Neural progenitor cell (in vitro differentiated cells): ENCODE results near the gene KCNK3. TPM values are rescaled to one million over a fixed set of nuclear protein-coding genes. Genes with fewer than 3 reads are reported as not detected.

Source experiments
- DNase-seq: peaks from one replicate; pipeline ENCODE4 v3.0.0-alpha.2; 2016; ENCODE audit warnings: low spot score
- H2AFZ ChIP-seq: fragments of 200-600 bp; sonication (generic); replicated peaks from 2 replicates; pipeline ENCODE4 v1.6.1; 2016; ENCODE audit warnings: antibody characterized with exemption
- H3F3A ChIP-seq: fragments of 200-600 bp; sonication (generic); 2 replicates; pipeline ENCODE4 v1.6.1; 2016; ENCODE audit warnings: antibody characterized with exemption, low read depth
- H3K27ac ChIP-seq: fragments of 200-600 bp; sonication (generic); 2 replicates; pipeline ENCODE4 v1.5.1; 2016; ENCODE audit warnings: mild to moderate bottlenecking
- H3K27me3 ChIP-seq: fragments of 200-600 bp; sonication (generic); 2 replicates; pipeline ENCODE4 v1.6.1; 2016; ENCODE audit warnings: mild to moderate bottlenecking, moderate library complexity
- H3K36me3 ChIP-seq: fragments of 200-600 bp; sonication (generic); 2 replicates; pipeline ENCODE4 v1.5.1; 2016
- H3K4me1 ChIP-seq: fragments of 200-600 bp; sonication (generic); 2 replicates; pipeline ENCODE4 v1.6.1; 2016; ENCODE audit warnings: mixed run types
- H3K4me2 ChIP-seq: fragments of 200-600 bp; sonication (generic); 2 replicates; pipeline ENCODE4 v1.6.1; 2016
- H3K4me3 ChIP-seq: fragments of 200-600 bp; sonication (generic); 2 replicates; pipeline ENCODE4 v1.5.1; 2016
- H3K79me2 ChIP-seq: fragments of 200-600 bp; sonication (generic); 2 replicates; pipeline ENCODE4 v1.6.1; 2016; ENCODE audit warnings: low read depth
- H3K9ac ChIP-seq: fragments of 200-600 bp; sonication (generic); 2 replicates; pipeline ENCODE4 v1.6.1; 2016
- H3K9me3 ChIP-seq: fragments of 200-600 bp; sonication (generic); 2 replicates; pipeline ENCODE4 v1.5.1; 2016; ENCODE audit warnings: low read depth
- H4K20me1 ChIP-seq: fragments of 200-600 bp; sonication (generic); 2 replicates; pipeline ENCODE4 v1.6.1; 2016; ENCODE audit warnings: low read depth
- H3K27ac Mint-ChIP-seq: 3 replicates; pipeline ENCODE4 v1.8.0; 2021; ENCODE audit warnings: mixed read lengths
- H3K27me3 Mint-ChIP-seq: 2 replicates; pipeline ENCODE4 v1.8.0; 2022; ENCODE audit warnings: low read depth, mild to moderate bottlenecking, inconsistent platforms, moderate library complexity, mixed read lengths; ENCODE audit not compliant: insufficient read depth
- H3K36me3 Mint-ChIP-seq: 3 replicates; pipeline ENCODE4 v1.8.0; 2021; ENCODE audit warnings: mixed read lengths
- H3K4me1 Mint-ChIP-seq: 3 replicates; pipeline ENCODE4 v1.8.0; 2021; ENCODE audit warnings: mixed read lengths
- H3K4me3 Mint-ChIP-seq: 3 replicates; pipeline ENCODE4 v1.8.0; 2021; ENCODE audit warnings: mild to moderate bottlenecking, moderate library complexity, mixed read lengths
- H3K9me3 Mint-ChIP-seq: 3 replicates; pipeline ENCODE4 v1.8.0; 2020; ENCODE audit warnings: mixed read lengths
- CTCF ChIP-seq: fragments of 200-600 bp; sonication (generic); IDR thresholded peaks from 2 replicates; pipeline ENCODE4 v1.5.1; 2017; ENCODE audit warnings: antibody characterized with exemption, mild to moderate bottlenecking
- EZH2 ChIP-seq: fragments of 200-600 bp; sonication (generic); IDR thresholded peaks from 2 replicates; pipeline ENCODE4 v1.6.1; 2017; ENCODE audit warnings: antibody characterized with exemption, mild to moderate bottlenecking, moderate library complexity
- EZH2phosphoT487 ChIP-seq: fragments of 200-600 bp; sonication (generic); IDR thresholded peaks from 2 replicates; pipeline ENCODE4 v1.6.1; 2017; ENCODE audit warnings: antibody characterized with exemption
- total RNA-seq: library from RNA; depleted of rRNA; stranded (reverse); fragments of >200 nt; gene quantifications from 2 replicates; pipeline ENCODE4 v1.2.3, GENCODE V29; 2015; ENCODE audit warnings: low replicate concordance

The KCNK3 gene
- total RNA-seq, 1 donor from 2014 or later = not detected

- TF ChIP-seq CTCF = no peak
- Histone ChIP-seq H2AFZ (no peak overlapping the region), H3K27me3 (no peaks in the 10 kb centered on the region), H3F3A (no peaks in the 10 kb centered on the region), H3K36me3 (no peaks in the 10 kb centered on the region), H3K4me2 (no peak overlapping the region), H4K20me1 (no peaks in the 10 kb centered on the region), H3K4me3 (no peak overlapping the region), H3K9me3 (no peaks in the 10 kb centered on the region), H3K79me2 (no peaks in the 10 kb centered on the region), H3K9ac (no peak overlapping the region), H3K4me1 (peaks cover 4% of the 10 kb centered on the region), H3K27ac (no peak overlapping the region)
- Mint-ChIP-seq H3K9me3 (no peaks in the 10 kb centered on the region), H3K36me3 (no peaks in the 10 kb centered on the region), H3K4me1 (peaks cover 7% of the 10 kb centered on the region), H3K4me3 (no peak overlapping the region), H3K27me3 (peaks cover 5% of the 10 kb centered on the region), H3K27ac (no peak overlapping the region)
- DNase-seq = no peak
Observed at GRCh38 chr2:26670931-26671460, 21.5 kb upstream of the KCNK3 start.

GRCh38 chr2:26671691-26672090 lies 20.8 kb upstream of the KCNK3 start:
- Mint-ChIP-seq H3K27me3 (peaks cover 5% of the 10 kb centered on the region), H3K27ac (no peak overlapping the region), H3K9me3 (peaks cover 3% of the 10 kb centered on the region), H3K4me1 (peaks cover 7% of the 10 kb centered on the region), H3K36me3 (no peaks in the 10 kb centered on the region), H3K4me3 (no peak overlapping the region)
- TF ChIP-seq EZH2phosphoT487 (no peak), EZH2 (no peak), CTCF (no peak)
- no peaks in the 10 kb centered on the region for H3K36me3 ChIP-seq
- H3K9me3 ChIP-seq = no peaks in the 10 kb centered on the region
- no peak overlapping the region for H3K4me2 ChIP-seq
- H3K27me3 ChIP-seq = no peaks in the 10 kb centered on the region
- H3K27ac ChIP-seq = no peak overlapping the region
- H3F3A ChIP-seq = no peaks in the 10 kb centered on the region
- H3K9ac ChIP-seq = no peak overlapping the region
- H4K20me1 ChIP-seq = no peaks in the 10 kb centered on the region
- no peak overlapping the region for H3K4me3 ChIP-seq
- DNase-seq = no peak
- H3K79me2 ChIP-seq = no peaks in the 10 kb centered on the region
- peaks cover 4% of the 10 kb centered on the region for H3K4me1 ChIP-seq
- H2AFZ ChIP-seq = no peak overlapping the region

GRCh38 chr2:26672112-26672817 lies 20.3 kb upstream of the KCNK3 start:
- H3K9me3 Mint-ChIP-seq = peaks cover 4% of the 10 kb centered on the region
- Histone ChIP-seq H4K20me1 (no peaks in the 10 kb centered on the region), H3K79me2 (no peaks in the 10 kb centered on the region), H3K36me3 (no peaks in the 10 kb centered on the region), H3K9ac (no peak overlapping the region), H2AFZ (no peak overlapping the region), H3K9me3 (no peaks in the 10 kb centered on the region), H3K27me3 (no peaks in the 10 kb centered on the region), H3F3A (no peaks in the 10 kb centered on the region), H3K4me2 (no peak overlapping the region), H3K27ac (no peak overlapping the region), H3K4me1 (peaks cover 4% of the 10 kb centered on the region), H3K4me3 (no peak overlapping the region)
- peaks cover 7% of the 10 kb centered on the region for H3K4me1 Mint-ChIP-seq
- no peak overlapping the region for H3K27ac Mint-ChIP-seq
- H3K4me3 Mint-ChIP-seq = no peak overlapping the region
- H3K27me3 Mint-ChIP-seq = peaks cover 5% of the 10 kb centered on the region
- H3K36me3 Mint-ChIP-seq = no peaks in the 10 kb centered on the region
- no peak for DNase-seq
- no peak for TF ChIP-seq EZH2
- no peak for TF ChIP-seq EZH2phosphoT487
- TF ChIP-seq CTCF = no peak
